GM06990 (cell line): Measurements from ENCODE around the gene SPTBN5.

Experiments used
- DNase-seq: peaks from one replicate; pipeline ENCODE4 v3.0.0-alpha.2; 2011; ENCODE audit not compliant: insufficient read length; ENCODE audit errors: extremely low read depth
- H3K27me3 ChIP-seq: replicated peaks from 2 replicates; pipeline ENCODE4 v1.6.0; 2011; ENCODE audit warnings: low read length; ENCODE audit not compliant: control insufficient read depth, insufficient read depth
- H3K36me3 ChIP-seq: 2 replicates; pipeline ENCODE4 v1.5.1; 2011; ENCODE audit warnings: low read length; ENCODE audit not compliant: control insufficient read depth, insufficient read depth
- H3K4me3 ChIP-seq: replicated peaks from 2 replicates; pipeline ENCODE4 v1.5.1; 2011; ENCODE audit warnings: low read depth, mild to moderate bottlenecking, control low read depth, low read length
- TF ChIP-seq, protein P1 (sequence below): IDR thresholded peaks from 2 replicates; pipeline ENCODE4 v1.5.1; 2011; ENCODE audit warnings: low read length, control low read depth, mild to moderate bottlenecking, inconsistent platforms; ENCODE audit not compliant: insufficient read depth, poor library complexity, severe bottlenecking

Gene SPTBN5

GRCh38 chr15:41923401-41923997, 29.6 kb upstream of the SPTBN5 start:
- DNase-seq: no peak
- Histone ChIP-seq H3K4me3 (no peak overlapping the region), H3K36me3 (peaks cover 24% of the 10 kb centered on the region), H3K27me3 (no peaks in the 10 kb centered on the region)
- TF ChIP-seq, protein P1, sequence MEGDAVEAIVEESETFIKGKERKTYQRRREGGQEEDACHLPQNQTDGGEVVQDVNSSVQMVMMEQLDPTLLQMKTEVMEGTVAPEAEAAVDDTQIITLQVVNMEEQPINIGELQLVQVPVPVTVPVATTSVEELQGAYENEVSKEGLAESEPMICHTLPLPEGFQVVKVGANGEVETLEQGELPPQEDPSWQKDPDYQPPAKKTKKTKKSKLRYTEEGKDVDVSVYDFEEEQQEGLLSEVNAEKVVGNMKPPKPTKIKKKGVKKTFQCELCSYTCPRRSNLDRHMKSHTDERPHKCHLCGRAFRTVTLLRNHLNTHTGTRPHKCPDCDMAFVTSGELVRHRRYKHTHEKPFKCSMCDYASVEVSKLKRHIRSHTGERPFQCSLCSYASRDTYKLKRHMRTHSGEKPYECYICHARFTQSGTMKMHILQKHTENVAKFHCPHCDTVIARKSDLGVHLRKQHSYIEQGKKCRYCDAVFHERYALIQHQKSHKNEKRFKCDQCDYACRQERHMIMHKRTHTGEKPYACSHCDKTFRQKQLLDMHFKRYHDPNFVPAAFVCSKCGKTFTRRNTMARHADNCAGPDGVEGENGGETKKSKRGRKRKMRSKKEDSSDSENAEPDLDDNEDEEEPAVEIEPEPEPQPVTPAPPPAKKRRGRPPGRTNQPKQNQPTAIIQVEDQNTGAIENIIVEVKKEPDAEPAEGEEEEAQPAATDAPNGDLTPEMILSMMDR: no peak

- no peaks in the 10 kb centered on the region for H3K27me3 ChIP-seq
- H3K36me3 ChIP-seq: peaks cover 31% of the 10 kb centered on the region
- TF ChIP-seq, protein P1: no peak
- H3K4me3 ChIP-seq: no peak overlapping the region
- no peak for DNase-seq
Measured at GRCh38 chr15:41922353-41922752, 28.5 kb upstream of the SPTBN5 start.

DNA sequence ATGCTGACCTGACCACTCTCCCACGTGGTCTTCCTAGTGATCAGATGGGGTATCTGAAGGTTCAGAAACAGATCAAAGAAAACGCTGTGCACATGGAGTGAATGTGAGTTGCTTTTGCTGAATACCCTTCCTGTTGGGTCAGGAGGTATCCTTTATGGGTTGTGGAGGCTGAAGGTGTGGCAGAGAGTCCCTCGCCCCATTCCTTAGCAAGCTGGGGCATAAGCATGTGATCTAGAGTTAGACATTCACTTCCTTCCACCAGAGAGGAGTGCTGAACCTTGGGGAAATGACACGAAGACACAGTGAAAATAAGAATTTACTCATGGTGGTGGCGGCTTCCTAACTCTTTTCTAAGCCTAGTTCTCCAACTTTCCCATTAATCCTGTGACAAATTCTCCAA, 27.8 kb upstream of the SPTBN5 start:
- Histone ChIP-seq H3K4me3 (no peak overlapping the region), H3K36me3 (peaks cover 33% of the 10 kb centered on the region), H3K27me3 (no peaks in the 10 kb centered on the region)
- TF ChIP-seq, protein P1: no peak
- DNase-seq: no peak

DNA sequence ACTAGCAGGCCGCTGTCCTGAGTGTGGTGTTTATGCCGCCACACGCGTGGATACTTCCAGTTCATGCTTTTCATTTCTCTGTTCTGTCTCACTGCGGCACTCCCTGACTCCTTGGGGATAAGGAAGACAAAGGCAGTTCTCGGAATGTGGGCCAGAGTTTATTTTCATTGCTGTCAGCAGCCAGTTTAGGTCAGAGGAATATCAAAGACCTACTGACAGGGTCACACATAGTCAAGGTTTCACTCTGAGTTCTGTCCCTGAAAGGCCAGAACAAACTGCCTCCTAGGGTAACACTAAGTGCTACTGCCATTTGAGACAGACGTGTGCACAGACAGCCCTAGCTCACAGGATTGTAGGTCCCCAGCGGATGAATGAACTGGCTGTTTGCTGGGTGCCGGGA, 27.3 kb upstream of the SPTBN5 start:
- Histone ChIP-seq H3K27me3 (no peaks in the 10 kb centered on the region), H3K4me3 (no peak overlapping the region), H3K36me3 (peaks cover 34% of the 10 kb centered on the region)
- TF ChIP-seq, protein P1: no peak
- DNase-seq: no peak

DNA sequence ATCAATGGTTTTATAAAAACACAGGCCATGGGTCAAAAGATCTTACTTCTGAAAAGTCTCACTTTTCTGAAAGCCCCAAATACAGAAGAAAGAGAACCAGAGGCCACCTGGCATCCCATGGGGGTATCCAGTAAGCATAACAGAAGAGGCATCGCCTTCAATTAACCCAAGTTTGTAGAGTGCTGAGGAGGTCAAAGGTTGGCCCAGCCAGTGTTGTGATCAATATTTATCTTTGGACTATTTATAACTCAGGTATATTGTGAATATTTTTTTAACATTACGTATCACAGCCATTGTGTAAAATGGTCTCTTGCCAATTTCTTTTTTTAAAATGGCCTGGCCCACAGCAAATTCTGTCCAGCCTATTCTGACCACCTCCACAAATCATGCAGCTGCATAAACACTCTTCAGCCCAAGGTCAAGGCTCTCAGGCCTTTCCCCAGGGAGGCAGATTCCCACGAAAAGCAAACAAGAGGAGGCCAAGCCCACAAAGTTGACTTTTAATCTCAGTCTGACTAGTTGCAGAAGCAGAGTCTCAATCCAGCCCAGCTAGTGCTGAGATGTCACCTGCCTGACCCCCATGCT, 26.2 kb upstream of the SPTBN5 start:
- TF ChIP-seq, protein P1: no peak
- Histone ChIP-seq H3K4me3 (no peak overlapping the region), H3K27me3 (no peaks in the 10 kb centered on the region), H3K36me3 (peaks cover 33% of the 10 kb centered on the region)
- no peak for DNase-seq
